Measurements from ENCODE around the gene CEACAM18. TPM values are rescaled to one million over a fixed set of nuclear protein-coding genes. Genes with fewer than 3 reads are reported as not detected.
"Not testable (repeated sequence)": the region's sequence is repeated elsewhere in the genome, so short reads cannot be mapped to it uniquely, and the experiment has no call there.

Gene CEACAM18
- total and polyA plus RNA-seq, 4 donors = not detected

DNA sequence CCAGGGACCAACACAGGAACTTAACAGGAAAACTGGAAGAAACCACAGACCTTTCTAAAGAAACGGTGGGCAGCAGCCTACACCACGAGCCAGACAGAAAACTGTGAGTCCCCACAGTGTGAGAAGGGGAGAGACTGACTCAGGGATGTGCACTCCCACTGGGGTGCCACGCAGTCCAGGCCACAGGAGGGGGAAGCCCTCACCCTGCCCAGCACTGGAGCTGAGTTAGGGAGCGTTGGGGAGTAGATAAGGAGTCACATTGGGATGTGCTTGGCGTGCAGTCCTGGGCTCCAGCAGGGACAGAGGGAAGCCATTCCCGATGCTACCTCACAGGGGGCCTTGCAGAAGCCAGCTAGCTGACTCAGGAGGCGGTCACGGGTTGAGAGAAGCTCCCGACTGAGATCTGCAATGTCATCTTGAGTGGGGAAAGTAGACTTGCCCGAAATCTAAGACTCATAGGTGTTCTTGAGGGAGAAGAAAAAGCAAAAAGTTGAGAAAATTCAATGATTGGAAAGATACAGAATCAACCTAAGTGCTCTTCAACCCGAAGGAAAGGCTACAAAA, 37.4 kb upstream of the CEACAM18 start:
- Histone ChIP-seq H3K9ac (ENCODE audit: insufficient read depth in 1 of 2, low read length in 2 of 2) (no peak overlapping the region), H3K4me3 (no peak overlapping the region), H3K36me3 (ENCODE audit: control insufficient read depth in 4 of 4, insufficient read depth in 4 of 4, low read length in 4 of 4) (no peaks in the 10 kb centered on the region), H3K9me3 (ENCODE audit: control insufficient read depth in 4 of 4, insufficient read depth in 3 of 4, low read length in 3 of 4) (no peaks in the 10 kb centered on the region), H3K27ac (ENCODE audit: low read depth in 1 of 2, low read length in 1 of 2) (no peak overlapping the region), H3K27me3 (ENCODE audit: control insufficient read depth in 3 of 3, insufficient read depth in 3 of 3, low read length in 2 of 3) (no peaks in the 10 kb centered on the region), H3K4me1 (ENCODE audit: control insufficient read depth in 5 of 5, insufficient read depth in 5 of 5, low read length in 5 of 5) (peaks cover 0 to 3% (median 0%) of the 10 kb centered on the region in 5 donors)
- 20 to 30% methylated on average over 11 of the region's 11 CpGs for WGBS, 2 donors
- ATAC-seq (ENCODE audit: insufficient read depth, low FRiP score) = no peak
- DNase-seq = no peak
- TF ChIP-seq, protein P1, sequence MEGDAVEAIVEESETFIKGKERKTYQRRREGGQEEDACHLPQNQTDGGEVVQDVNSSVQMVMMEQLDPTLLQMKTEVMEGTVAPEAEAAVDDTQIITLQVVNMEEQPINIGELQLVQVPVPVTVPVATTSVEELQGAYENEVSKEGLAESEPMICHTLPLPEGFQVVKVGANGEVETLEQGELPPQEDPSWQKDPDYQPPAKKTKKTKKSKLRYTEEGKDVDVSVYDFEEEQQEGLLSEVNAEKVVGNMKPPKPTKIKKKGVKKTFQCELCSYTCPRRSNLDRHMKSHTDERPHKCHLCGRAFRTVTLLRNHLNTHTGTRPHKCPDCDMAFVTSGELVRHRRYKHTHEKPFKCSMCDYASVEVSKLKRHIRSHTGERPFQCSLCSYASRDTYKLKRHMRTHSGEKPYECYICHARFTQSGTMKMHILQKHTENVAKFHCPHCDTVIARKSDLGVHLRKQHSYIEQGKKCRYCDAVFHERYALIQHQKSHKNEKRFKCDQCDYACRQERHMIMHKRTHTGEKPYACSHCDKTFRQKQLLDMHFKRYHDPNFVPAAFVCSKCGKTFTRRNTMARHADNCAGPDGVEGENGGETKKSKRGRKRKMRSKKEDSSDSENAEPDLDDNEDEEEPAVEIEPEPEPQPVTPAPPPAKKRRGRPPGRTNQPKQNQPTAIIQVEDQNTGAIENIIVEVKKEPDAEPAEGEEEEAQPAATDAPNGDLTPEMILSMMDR (IDR thresholded peaks at IDR 0.05; ENCODE audit: control extremely low read depth, extremely low read depth) = no peak

DNA sequence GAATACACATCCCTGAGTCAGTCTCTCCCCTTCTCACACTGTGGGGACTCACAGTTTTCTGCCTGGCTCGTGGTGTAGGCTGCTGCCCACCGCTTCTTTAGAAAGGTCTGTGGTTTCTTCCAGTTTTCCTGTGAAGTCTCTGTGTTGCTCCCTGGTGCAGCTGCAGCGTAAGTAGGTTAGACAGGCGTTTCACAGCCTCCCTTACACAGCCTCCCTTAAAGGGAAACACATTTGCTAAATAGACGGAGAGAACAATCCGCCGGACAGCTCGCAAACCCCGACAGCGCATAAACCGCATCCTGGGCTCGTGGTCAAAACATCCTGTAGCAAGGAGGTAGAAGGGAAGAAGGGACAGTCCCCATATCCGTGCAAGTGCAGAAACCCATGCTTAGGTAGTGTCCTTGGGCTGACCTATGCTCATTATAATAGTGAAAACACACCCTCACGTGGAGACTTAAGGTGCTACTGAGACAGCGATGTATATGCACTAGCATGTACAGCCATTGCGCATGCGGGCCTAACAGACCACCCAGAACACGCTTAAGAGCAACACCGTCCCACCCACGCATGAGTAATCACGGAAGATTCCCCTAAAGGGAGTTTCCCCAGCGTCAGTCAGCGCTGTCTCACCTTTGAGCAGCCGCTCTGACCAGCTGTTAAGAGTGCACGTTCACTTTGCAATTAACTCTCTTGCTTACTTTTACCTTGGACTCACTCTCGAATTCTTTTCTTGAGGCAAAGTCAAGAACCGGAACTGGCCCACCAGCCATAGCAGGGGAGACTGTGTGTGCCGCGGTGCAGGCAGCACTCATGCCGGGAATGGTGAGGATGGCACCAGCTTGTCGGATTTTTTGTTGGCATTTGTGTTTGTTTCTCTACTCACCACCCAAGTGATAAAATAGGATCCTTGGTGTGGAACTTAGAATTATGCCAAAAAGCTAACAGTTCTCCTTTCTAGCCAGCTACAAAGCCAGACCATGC, 36.6 kb upstream of the CEACAM18 start:
- Histone ChIP-seq H3K36me3 (ENCODE audit: control insufficient read depth in 4 of 4, insufficient read depth in 4 of 4, low read length in 4 of 4) (no peaks in the 10 kb centered on the region), H3K9me3 (ENCODE audit: control insufficient read depth in 4 of 4, insufficient read depth in 3 of 4, low read length in 3 of 4) (no peaks in the 10 kb centered on the region), H3K4me3 (no peak overlapping the region), H3K4me1 (ENCODE audit: control insufficient read depth in 5 of 5, insufficient read depth in 5 of 5, low read length in 5 of 5) (peaks cover 0 to 3% (median 0%) of the 10 kb centered on the region in 5 donors), H3K27me3 (ENCODE audit: control insufficient read depth in 3 of 3, insufficient read depth in 3 of 3, low read length in 2 of 3) (peaks cover 0 to 2% (median 0%) of the 10 kb centered on the region in 3 donors), H3K27ac (ENCODE audit: low read depth in 1 of 2, low read length in 1 of 2) (no peak overlapping the region), H3K9ac (ENCODE audit: insufficient read depth in 1 of 2, low read length in 2 of 2) (no peak overlapping the region)
- ATAC-seq (ENCODE audit: insufficient read depth, low FRiP score) = no peak
- DNase-seq = no peak
- WGBS, 2 donors = 36 to 52% methylated on average over 31 of the region's 31 CpGs
- TF ChIP-seq, protein P1 (IDR thresholded peaks at IDR 0.05; ENCODE audit: control extremely low read depth, extremely low read depth) = no peak

DNA sequence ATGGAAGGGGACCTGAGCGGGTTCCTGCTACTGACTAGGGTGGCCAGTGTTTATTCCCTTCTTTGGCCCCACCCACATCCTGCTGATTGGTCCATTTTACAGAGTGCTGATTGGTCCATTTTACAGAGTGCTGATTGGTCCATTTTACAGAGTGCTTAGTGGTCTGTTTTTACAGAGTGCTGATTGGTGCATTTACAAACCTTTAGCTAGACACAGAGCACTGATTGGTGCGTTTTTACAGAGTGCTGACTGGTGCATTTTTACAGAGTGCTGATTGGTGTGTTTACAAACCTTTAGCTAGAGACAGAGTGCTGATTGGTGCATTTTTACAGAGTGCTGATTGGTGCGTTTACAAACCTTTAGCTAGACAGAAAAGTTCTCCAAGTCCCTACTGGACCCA, 30.8 kb upstream of the CEACAM18 start:
- not testable (repeated sequence) for H3K4me3 ChIP-seq; H3K27ac ChIP-seq (ENCODE audit: low read depth in 1 of 2, low read length in 1 of 2); H3K4me1 ChIP-seq (ENCODE audit: control insufficient read depth in 5 of 5, insufficient read depth in 5 of 5, low read length in 5 of 5); ATAC-seq (ENCODE audit: insufficient read depth, low FRiP score); DNase-seq; H3K9ac ChIP-seq (ENCODE audit: insufficient read depth in 1 of 2, low read length in 2 of 2); H3K9me3 ChIP-seq (ENCODE audit: control insufficient read depth in 4 of 4, insufficient read depth in 3 of 4, low read length in 3 of 4); H3K36me3 ChIP-seq (ENCODE audit: control insufficient read depth in 4 of 4, insufficient read depth in 4 of 4, low read length in 4 of 4); H3K27me3 ChIP-seq (ENCODE audit: control insufficient read depth in 3 of 3, insufficient read depth in 3 of 3, low read length in 2 of 3)
- 86 to 96% methylated on average over 3 of the region's 3 CpGs for WGBS, 2 donors

DNA sequence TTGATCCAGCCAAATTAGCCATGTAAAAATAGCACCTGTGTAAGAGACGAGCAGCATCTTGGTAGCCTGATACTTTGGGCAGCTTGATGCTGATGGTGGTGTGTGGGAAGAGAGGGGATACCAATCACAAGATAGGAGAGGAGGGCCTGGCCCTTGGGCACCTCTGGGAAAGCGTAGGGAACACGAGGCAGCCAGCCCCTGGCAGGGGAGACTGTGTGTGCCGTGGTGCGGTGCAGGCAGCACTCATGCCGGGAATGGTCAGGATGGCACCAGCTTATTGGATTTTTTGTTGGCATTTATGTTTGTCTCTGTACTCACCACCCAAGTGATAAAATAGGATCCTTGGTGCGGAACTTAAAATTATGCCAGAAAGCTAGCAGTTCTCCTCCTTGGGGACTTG, 30.3 kb upstream of the CEACAM18 start:
- H3K27me3 ChIP-seq (ENCODE audit: control insufficient read depth in 3 of 3, insufficient read depth in 3 of 3, low read length in 2 of 3) = peaks cover 0 to 6% (median 3%) of the 10 kb centered on the region in 3 donors
- WGBS, 2 donors = 82 to 88% methylated on average over 7 of the region's 7 CpGs
- TF ChIP-seq, protein P1 (IDR thresholded peaks at IDR 0.05; ENCODE audit: control extremely low read depth, extremely low read depth) = no peak

More for the DNA sequence above, 30.3 kb upstream of the CEACAM18 start:
- Histone ChIP-seq H3K36me3 (ENCODE audit: control insufficient read depth in 4 of 4, insufficient read depth in 4 of 4, low read length in 4 of 4) (no peaks in the 10 kb centered on the region), H3K9ac (ENCODE audit: insufficient read depth in 1 of 2, low read length in 2 of 2) (no peak overlapping the region), H3K4me3 (no peak overlapping the region), H3K4me1 (ENCODE audit: control insufficient read depth in 5 of 5, insufficient read depth in 5 of 5, low read length in 5 of 5) (no peaks in the 10 kb centered on the region), H3K9me3 (ENCODE audit: control insufficient read depth in 4 of 4, insufficient read depth in 3 of 4, low read length in 3 of 4) (peaks cover 0 to 2% (median 0%) of the 10 kb centered on the region in 4 donors), H3K27ac (ENCODE audit: low read depth in 1 of 2, low read length in 1 of 2) (no peak overlapping the region)
- ATAC-seq (ENCODE audit: insufficient read depth, low FRiP score) = no peak
- DNase-seq = no peak
